GM13977 (cell line): Measurements from ENCODE around the gene BNC2.

Experiments
- DNase-seq: peaks from one replicate; pipeline ENCODE4 v3.0.0; 2012; ENCODE audit warnings: low spot score
- CTCF ChIP-seq: IDR thresholded peaks from 2 replicates; pipeline ENCODE4 v1.5.1; 2012; ENCODE audit warnings: mild to moderate bottlenecking, control low read depth; ENCODE audit not compliant: insufficient read depth; ENCODE audit errors: extremely low read depth, missing control alignments
- in situ Hi-C: fragments of 300-500 bp; cut with MboI; formaldehyde crosslinking; loops from one replicate; pipeline ENCODE4 v1.12.0; 2022; ENCODE audit warnings: low sequenced_read_pairs, low pct_unique_long_range_greater_than_20kb, mixed read lengths, inconsistent platforms; ENCODE audit not compliant: unreplicated experiment

Gene BNC2

GRCh38 chr9:16661816-16662215, 208.7 kb downstream of the BNC2 start:
- no peak for TF ChIP-seq CTCF
- no peak for DNase-seq
- in situ Hi-C loops: no loop called here

GRCh38 chr9:16659096-16659495, 211.4 kb downstream of the BNC2 start:
- DNase-seq: no peak
- no peak for TF ChIP-seq CTCF
- in situ Hi-C loops: no loop called here

- TF ChIP-seq CTCF: no peak
- no peak for DNase-seq
- in situ Hi-C loops: no loop called here
Measured at GRCh38 chr9:16656432-16657169, 213.9 kb downstream of the BNC2 start.

- no peak for TF ChIP-seq CTCF
- DNase-seq: no peak
- in situ Hi-C loops: no loop called here
Measured at GRCh38 chr9:16654596-16655126, 215.8 kb downstream of the BNC2 start.

- no peak for TF ChIP-seq CTCF
- in situ Hi-C loops: no loop called here
- DNase-seq: no peak
Measured at GRCh38 chr9:16653491-16654399, 216.7 kb downstream of the BNC2 start.

GRCh38 chr9:16652582-16652981, 217.9 kb downstream of the BNC2 start:
- no peak for TF ChIP-seq CTCF
- DNase-seq: no peak
- in situ Hi-C loops: no loop called here
